Stimulated activated CD4-positive, alpha-beta T cell treated with anti-CD3 and anti-CD28 coated beads, Interleukin-12 subunit alpha, Interleukin-12 subunit beta, amount 100 ng/mL, for 48 hours (primary cell): ENCODE data around the gene WNT8A.

Source experiments
- DNase-seq, 3 donors: peaks; one replicate each; pipeline ENCODE4 v3.0.0-alpha.2; 2020; ENCODE audit warnings: low read depth in 2 of 3, low spot score in 1 of 3

The WNT8A gene

DNA sequence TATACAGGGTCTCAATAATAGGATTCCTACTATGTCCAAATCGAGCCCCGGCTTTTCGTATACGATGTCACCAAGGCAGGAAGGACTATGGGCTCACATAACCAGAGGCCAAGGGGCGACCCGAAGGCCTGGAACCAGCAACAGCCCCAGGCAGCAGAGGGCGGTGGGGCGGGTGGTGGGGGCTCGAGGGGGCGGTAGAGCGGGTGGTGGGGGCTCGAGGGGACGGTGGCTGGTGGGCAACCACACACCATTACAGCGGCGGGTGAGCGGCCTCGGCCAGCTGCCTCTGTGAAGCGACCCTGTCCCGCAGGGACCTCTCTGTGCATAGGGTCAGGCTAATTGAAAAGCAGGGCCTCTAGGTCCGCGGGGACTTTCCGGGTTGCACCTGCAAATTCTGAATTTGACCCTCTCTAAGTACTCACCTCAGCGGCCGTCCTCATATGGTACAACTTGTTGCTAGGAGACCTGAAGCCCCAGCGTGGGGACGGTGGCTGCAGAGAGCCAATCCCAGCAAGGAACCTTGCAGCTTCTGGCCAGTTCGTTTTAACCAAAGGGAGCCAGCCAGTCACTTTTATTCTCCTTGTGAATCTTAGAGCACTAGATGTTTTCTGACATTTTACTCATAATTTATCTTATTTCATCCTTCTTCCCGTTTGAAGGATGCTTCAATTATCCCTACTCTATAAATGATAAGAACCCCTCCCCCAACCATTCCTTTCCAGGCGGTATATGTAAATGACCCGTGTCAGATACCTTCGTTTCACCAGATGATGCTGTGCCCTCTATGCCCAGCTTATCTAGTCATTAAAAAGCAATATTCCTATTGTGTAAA lies 55.3 kb downstream of the WNT8A start, which contains the start of gene NME5:
Gene NME5 (minus strand): TSS at position 480 of the 832 bp plus-strand sequence. CDS start 648 bp downstream, outside the sequence.
- no peak for DNase-seq

GRCh38 chr5:138139781-138140090 lies 55.9 kb downstream of the WNT8A start:
- no peak for DNase-seq

DNA sequence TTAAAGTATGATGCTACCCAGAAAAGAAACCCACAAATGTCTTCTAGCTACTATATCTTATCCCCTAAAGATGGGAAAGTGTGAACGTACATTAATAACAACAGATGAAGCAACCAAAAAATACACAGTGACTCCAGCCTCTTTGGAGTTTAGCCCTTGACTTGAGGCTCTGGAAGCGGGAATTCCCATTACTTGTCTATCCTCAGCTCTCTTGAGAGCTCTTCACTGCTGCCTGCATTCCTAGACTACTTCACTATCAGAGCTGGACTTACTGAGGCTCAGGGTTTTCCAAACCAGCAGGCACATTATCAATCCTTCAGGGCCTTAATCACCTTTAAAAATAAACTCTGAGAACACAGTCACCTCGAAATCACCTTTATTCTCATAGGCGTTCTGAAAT lies 56.4 kb downstream of the WNT8A start:
- no peak for DNase-seq
